Uterus (tissue), 4 donors: ENCODE data around the gene PTCD3. TPM values are rescaled to one million over a fixed set of nuclear protein-coding genes. Genes with fewer than 3 reads are reported as not detected.

Experiments used
- DNase-seq, 2 donors: peaks; one replicate each; pipeline ENCODE4 v3.0.0-alpha.2; 2019 to 2020
- H3K27ac ChIP-seq, 2 donors: fragments of 200-600 bp; sonication (generic); 1 replicate in 1 of 2; 2 replicates in 1 of 2; pipeline ENCODE4 v1.5.1; 2016 to 2018
- H3K27me3 ChIP-seq, 2 donors: fragments of 200-600 bp; sonication (generic); one replicate each; pipeline ENCODE4 v1.5.1; 2018 to 2019; ENCODE audit warnings: control low read depth in 1 of 2
- H3K36me3 ChIP-seq, 2 donors: fragments of 200-600 bp; sonication (generic); one replicate each; pipeline ENCODE4 v1.5.1; 2019; ENCODE audit warnings: control low read depth in 1 of 2
- H3K4me1 ChIP-seq, 2 donors: fragments of 200-600 bp; sonication (generic); one replicate each; pipeline ENCODE4 v1.5.1; 2018 to 2019; ENCODE audit warnings: control low read depth in 1 of 2
- H3K4me3 ChIP-seq, 2 donors: fragments of 200-600 bp; sonication (generic); 1 replicate in 1 of 2; 2 replicates in 1 of 2; pipeline ENCODE4 v1.5.1; 2018 to 2019; ENCODE audit warnings: mild to moderate bottlenecking in 1 of 2
- H3K9me3 ChIP-seq, 2 donors: fragments of 200-600 bp; sonication (generic); one replicate each; pipeline ENCODE4 v1.5.1; 2019; ENCODE audit warnings: control low read depth in 1 of 2
- CTCF ChIP-seq, 4 experiments: fragments of 200-600 bp in 2 of 4; fragments of 450-650 bp in 2 of 4; sonication (generic) in 2 of 4; IDR thresholded peaks; one replicate each; pipeline ENCODE4 v1.5.1; 2016 to 2019; ENCODE audit warnings: antibody characterized with exemption in 4 of 4, mild to moderate bottlenecking in 2 of 4, moderate library complexity in 1 of 4
- POLR2A ChIP-seq, 2 donors: fragments of 450-650 bp; IDR thresholded peaks; one replicate each; pipeline ENCODE4 v1.6.1; 2016; ENCODE audit warnings: antibody characterized with exemption in 2 of 2, mild to moderate bottlenecking in 1 of 2, moderate library complexity in 1 of 2
- intact Hi-C: fragments of 100-400 bp; cut with DNase I; formaldehyde crosslinking; loops from one replicate; pipeline ENCODE4 v1.15.1; 2023; ENCODE audit warnings: low total_unique reads
- total RNA-seq, 4 donors: library from RNA; depleted of rRNA in 3 of 4; stranded (reverse); fragments of >200 nt in 3 of 4; gene quantifications; one replicate each; pipeline versions ENCODE4 v1.1.0 to v1.2.4, GENCODE V29; 2014 to 2023
- donor health status: DM: yes; HTN: yes; CAD: no.

The PTCD3 gene
- total RNA-seq, 4 donors from 2014 or later, result 87.9 to 160 (median 103) TPM

GRCh38 chr2:86107031-86107430 lies 996 bp downstream of the PTCD3 start:
- Histone ChIP-seq H3K4me3 (peak overlapping the region; percentile 66 to 77), H3K9me3 (no peaks in the 10 kb centered on the region), H3K27me3 (no peaks in the 10 kb centered on the region), H3K4me1 (no peaks in the 10 kb centered on the region), H3K27ac (peak overlapping the region in 1 of 2 donors; percentile 81), H3K36me3 (no peaks in the 10 kb centered on the region)
- intact Hi-C loops, result no loop called here
- DNase-seq, result no peak
- TF ChIP-seq POLR2A (IDR thresholded peaks at IDR 0.05) (no peak), CTCF (IDR thresholded peaks at IDR 0.05) (no peak)

- no peaks in the 10 kb centered on the region for H3K36me3 ChIP-seq
- no peaks in the 10 kb centered on the region for H3K27me3 ChIP-seq
- no peak overlapping the region for H3K27ac ChIP-seq
- no peak overlapping the region for H3K4me3 ChIP-seq
- no peaks in the 10 kb centered on the region for H3K9me3 ChIP-seq
- TF ChIP-seq CTCF (IDR thresholded peaks at IDR 0.05) (no peak), POLR2A (IDR thresholded peaks at IDR 0.05) (no peak)
- intact Hi-C loops, result no loop called here
- DNase-seq, result no peak
- no peaks in the 10 kb centered on the region for H3K4me1 ChIP-seq
Observed at GRCh38 chr2:86118130-86118529, 12.1 kb downstream of the PTCD3 start.

- no peak for DNase-seq
- H3K4me1 ChIP-seq, result no peaks in the 10 kb centered on the region
- TF ChIP-seq POLR2A (IDR thresholded peaks at IDR 0.05), result no peak
- TF ChIP-seq CTCF (IDR thresholded peaks at IDR 0.05), result no peak
- intact Hi-C loops, result no loop called here
- H3K36me3 ChIP-seq, result no peaks in the 10 kb centered on the region
- no peaks in the 10 kb centered on the region for H3K9me3 ChIP-seq
- no peak overlapping the region for H3K4me3 ChIP-seq
- no peaks in the 10 kb centered on the region for H3K27me3 ChIP-seq
- no peak overlapping the region for H3K27ac ChIP-seq
Observed at GRCh38 chr2:86123328-86123925, 17.4 kb downstream of the PTCD3 start.

GRCh38 chr2:86124683-86125082 lies 18.6 kb downstream of the PTCD3 start:
- no peaks in the 10 kb centered on the region for H3K9me3 ChIP-seq
- no peaks in the 10 kb centered on the region for H3K27me3 ChIP-seq
- DNase-seq, result no peak
- no peaks in the 10 kb centered on the region for H3K36me3 ChIP-seq
- no peak for TF ChIP-seq CTCF (IDR thresholded peaks at IDR 0.05)
- no peak for TF ChIP-seq POLR2A (IDR thresholded peaks at IDR 0.05)
- no peak overlapping the region for H3K4me3 ChIP-seq
- intact Hi-C loops, result no loop called here
- no peak overlapping the region for H3K27ac ChIP-seq
- no peaks in the 10 kb centered on the region for H3K4me1 ChIP-seq

GRCh38 chr2:86134709-86135108 lies 28.7 kb downstream of the PTCD3 start:
- Histone ChIP-seq H3K36me3 (peaks cover 0 to 3% of the 10 kb centered on the region in 2 donors), H3K4me1 (no peaks in the 10 kb centered on the region), H3K27me3 (no peaks in the 10 kb centered on the region), H3K27ac (no peak overlapping the region), H3K4me3 (no peak overlapping the region), H3K9me3 (no peaks in the 10 kb centered on the region)
- intact Hi-C loops, result no loop called here
- TF ChIP-seq POLR2A (IDR thresholded peaks at IDR 0.05), result no peak
- TF ChIP-seq CTCF (IDR thresholded peaks at IDR 0.05), result no peak
- no peak for DNase-seq
